Measurements from ENCODE around the gene TNFSF8.

The TNFSF8 gene

DNA sequence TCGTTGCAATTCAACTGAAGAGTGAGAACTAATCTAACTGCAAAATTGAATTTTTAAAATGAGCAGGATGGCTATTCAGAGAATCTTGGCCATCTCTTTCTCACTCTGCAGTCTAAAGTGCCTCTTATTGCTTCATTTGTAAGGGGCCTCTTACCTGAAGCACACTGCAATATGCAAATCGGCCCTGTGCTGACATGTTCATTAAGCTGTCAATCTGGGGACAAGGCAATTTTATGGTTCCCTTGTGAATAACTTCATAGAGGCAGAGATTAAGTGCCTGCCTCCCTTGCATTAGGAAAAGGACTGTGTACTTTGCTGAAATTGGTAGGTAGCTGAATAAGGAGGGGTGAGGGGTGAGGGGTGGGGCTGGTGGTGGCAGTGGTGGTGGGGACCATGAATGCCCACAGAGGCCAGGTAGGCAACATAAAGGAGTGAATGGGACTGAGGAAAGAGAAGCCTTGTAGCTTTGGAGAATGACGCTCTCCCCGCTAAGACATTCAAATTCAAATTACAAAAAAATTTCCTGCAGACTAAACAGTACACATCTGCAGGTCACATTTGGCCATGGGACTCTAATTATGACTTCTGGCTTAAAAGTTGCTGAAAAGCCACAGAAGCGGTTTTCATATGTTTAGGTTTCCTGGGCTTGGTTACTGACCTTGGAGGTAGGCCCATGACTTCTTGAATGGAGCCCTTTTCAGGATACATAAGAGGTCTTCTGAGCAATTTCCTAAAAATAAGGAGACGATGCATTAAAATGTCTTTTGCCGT lies 25.0 kb downstream of the TNFSF8 start:
- no peak for TF ChIP-seq POLR2A (IDR thresholded peaks at IDR 0.05; ENCODE audit: low read depth, low read length)
- DNase-seq (ENCODE audit: insufficient read length, low spot score) (no peak), FAIRE-seq (no peak)

GRCh38 chr9:114902786-114903524 lies 27.4 kb downstream of the TNFSF8 start:
- DNase-seq (ENCODE audit: insufficient read length, low spot score), result no peak
- FAIRE-seq, result no peak
- TF ChIP-seq POLR2A (IDR thresholded peaks at IDR 0.05; ENCODE audit: low read depth, low read length), result no peak

DNA sequence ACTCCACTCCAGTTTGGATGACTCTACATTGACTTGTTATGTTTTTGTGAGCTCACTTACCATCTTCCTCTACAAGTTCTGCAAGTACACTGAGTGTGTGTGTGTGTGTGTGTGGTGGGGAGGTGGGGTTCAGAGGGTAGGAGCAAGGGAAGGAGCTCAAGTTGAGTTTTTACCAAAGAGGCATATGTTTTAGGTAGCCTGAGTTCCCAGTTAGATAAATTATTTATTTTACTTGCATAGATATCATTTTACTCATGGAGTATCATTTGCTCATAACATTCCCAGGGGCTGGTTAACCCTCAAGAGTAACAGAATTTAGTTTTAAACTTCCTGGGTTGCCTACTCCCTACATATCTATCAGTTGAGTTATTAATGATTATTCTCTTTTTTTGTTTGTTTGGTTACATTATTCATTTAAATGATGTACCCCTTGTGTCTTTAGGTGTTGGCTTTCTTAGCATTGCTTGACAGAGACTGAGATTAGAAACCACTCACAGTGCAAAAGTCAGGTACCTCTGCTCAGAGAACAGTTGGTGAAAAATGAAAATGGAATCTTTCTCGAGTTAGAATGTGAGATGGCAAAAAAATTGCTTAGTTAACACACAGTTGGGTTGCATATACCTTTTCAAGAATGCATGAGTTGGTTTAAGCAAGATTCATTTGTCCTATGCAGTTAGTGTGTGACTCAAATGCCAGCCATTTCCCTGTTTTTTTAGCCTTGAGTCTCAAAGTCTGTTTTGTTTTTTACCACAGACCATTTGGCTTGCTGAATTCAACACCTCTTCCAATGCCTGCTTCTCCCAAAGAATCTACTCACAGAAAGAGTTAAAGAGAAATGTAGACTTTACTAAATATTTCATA lies 29.2 kb downstream of the TNFSF8 start:
- FAIRE-seq, result peak; percentile 96
- TF ChIP-seq POLR2A (IDR thresholded peaks at IDR 0.05; ENCODE audit: low read depth, low read length), result no peak
- no peak for DNase-seq (ENCODE audit: insufficient read length, low spot score)

DNA sequence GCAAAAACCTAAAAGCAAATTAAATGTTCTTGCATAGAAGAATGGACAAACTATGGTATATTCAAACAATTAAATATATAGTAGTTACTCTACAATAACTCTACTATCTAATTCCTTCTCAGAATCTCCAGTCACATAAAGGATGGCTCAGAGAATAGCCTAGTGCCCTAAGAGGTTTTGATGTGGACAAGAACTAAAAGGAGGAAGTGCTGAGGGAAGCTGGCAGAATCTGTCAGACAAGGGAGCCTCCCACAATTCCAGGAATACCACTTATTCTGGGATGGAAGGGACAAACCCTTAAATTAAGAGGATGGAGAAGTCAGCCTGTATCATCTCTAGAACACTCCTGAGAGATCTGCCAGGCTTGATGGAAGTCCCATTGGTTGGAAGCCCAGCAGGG lies 30.4 kb downstream of the TNFSF8 start:
- no peak for TF ChIP-seq POLR2A (IDR thresholded peaks at IDR 0.05; ENCODE audit: low read depth, low read length)
- FAIRE-seq (no peak), DNase-seq (ENCODE audit: insufficient read length, low spot score) (no peak)

DNA sequence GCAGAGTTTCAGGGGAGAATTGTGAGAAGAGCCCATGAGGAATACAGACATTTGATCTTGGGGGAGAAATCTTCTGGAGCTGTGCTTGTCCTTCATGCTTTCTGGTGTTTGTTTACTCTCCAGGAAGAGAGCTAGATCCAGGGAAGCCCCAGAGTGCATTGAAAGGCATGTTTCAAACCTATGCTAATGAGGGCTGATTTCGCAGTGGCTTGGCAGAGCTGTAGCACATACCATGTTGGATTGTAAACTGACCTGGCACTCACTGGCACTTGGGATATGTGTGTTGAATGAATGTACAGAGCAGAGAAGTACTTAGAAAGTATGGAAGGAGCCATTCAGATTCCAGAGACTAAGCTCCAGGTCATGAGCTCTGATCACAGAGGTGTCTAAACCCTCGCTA lies 30.9 kb downstream of the TNFSF8 start:
- FAIRE-seq, result no peak
- no peak for DNase-seq (ENCODE audit: insufficient read length, low spot score)
- no peak for TF ChIP-seq POLR2A (IDR thresholded peaks at IDR 0.05; ENCODE audit: low read depth, low read length)

DNA sequence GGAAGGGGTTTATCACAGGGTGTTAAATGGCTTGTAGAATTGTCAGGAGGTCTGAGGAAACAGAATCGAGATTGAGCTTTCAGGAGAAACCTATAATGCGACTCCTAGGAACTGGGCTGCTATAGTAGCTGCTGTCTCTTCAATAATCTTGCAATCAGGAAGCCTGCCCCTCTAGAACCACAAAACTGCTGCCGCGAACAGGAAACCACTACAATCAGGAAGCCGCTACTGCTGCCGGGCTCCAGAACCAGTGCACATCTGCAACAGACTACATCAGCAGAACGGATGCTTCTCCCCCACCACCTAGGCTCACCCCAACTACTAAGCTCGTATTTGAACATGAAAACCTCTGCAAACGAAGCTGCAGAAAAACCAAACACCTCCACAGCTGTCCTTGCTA lies 31.6 kb downstream of the TNFSF8 start:
- DNase-seq (ENCODE audit: insufficient read length, low spot score) (no peak), FAIRE-seq (no peak)
- no peak for TF ChIP-seq POLR2A (IDR thresholded peaks at IDR 0.05; ENCODE audit: low read depth, low read length)

DNA sequence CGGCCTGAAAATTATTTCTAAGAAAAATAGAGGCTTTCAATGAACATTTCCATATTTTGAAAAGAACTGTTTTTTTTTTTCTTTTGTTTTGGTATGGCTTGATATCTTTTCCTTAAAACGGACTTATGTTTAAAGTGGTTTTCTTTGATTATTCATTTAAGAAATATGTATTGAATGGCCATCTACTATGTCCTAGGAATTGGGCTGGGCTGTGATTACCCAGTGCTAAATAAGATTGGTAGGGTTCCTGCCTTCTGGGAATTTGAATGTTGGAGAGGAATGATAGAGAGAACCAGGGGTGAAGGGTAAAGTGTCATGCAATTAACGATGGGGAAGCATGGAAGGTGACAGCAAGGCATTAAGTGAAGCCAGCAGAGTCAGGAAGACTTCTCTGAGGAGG lies 33.2 kb downstream of the TNFSF8 start:
- no peak for TF ChIP-seq POLR2A (IDR thresholded peaks at IDR 0.05; ENCODE audit: low read depth, low read length)
- FAIRE-seq, result no peak
- no peak for DNase-seq (ENCODE audit: insufficient read length, low spot score)

DNA sequence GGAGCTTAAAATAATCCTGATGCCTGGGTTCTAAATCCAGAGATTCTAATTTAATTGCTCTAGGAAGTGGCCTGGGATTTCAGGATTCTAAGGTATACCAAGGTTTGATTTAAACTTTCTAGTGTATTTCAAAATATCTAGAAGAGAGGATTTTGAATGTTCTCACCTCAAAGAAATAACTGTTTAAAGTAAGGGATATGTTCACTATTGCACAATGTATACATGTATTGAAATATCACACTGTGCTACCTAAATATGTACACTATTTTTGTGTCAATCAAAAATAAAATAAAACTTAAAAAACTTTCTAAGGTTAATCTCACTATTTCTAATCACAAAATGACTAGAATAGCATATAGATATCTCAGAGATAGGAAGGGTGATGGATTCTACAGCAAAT lies 34.0 kb downstream of the TNFSF8 start:
- FAIRE-seq (no peak), DNase-seq (ENCODE audit: insufficient read length, low spot score) (no peak)
- TF ChIP-seq POLR2A (IDR thresholded peaks at IDR 0.05; ENCODE audit: low read depth, low read length), result no peak

- no peak for DNase-seq (ENCODE audit: insufficient read length, low spot score)
- TF ChIP-seq POLR2A (IDR thresholded peaks at IDR 0.05; ENCODE audit: low read depth, low read length), result no peak
- FAIRE-seq, result no peak
These were observed 34.8 kb downstream of the TNFSF8 start for GRCh38 chr9:114895521-114895991.

DNA sequence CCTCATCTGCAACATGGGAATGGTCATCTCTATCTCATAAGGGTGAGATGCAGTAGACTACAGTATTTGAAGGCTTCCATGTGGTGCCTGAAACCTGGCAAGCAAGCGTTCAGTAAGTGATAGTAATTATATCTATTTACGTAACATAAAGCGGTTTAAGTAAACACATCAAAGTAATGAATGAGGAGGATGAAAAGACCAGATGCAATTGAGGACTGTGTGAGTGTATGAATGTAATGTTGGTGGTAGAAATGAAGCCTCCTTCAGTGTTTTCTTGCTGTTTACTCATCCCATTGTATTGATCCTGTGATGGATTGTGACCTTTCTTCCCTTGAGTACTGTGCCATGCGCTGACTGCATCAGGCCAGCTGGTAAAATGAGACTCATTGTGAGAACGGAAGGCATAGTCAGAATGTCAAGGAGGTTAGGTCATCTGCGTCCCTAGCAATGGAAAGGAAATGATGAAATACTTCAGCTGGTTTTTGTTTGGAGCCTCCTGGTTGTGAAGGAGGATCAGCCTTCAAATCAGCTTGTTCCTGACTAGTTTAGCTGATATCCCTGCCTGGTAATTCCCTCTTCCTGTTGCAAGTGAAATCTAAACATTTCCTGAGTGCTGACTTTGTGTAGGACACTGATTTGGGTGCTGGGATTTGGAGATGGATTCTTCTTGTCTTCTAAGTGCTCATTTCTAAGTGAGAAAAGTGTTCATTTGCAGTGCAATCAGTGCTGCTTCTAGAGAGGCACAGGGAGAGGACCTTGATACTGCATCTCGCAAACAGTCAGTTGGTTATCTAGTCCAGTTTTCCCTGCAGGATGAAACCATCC lies 35.6 kb downstream of the TNFSF8 start:
- DNase-seq (ENCODE audit: insufficient read length, low spot score), result peak; percentile 83
- peak; percentile 100 for FAIRE-seq
- TF ChIP-seq POLR2A (IDR thresholded peaks at IDR 0.05; ENCODE audit: low read depth, low read length), result no peak

DNA sequence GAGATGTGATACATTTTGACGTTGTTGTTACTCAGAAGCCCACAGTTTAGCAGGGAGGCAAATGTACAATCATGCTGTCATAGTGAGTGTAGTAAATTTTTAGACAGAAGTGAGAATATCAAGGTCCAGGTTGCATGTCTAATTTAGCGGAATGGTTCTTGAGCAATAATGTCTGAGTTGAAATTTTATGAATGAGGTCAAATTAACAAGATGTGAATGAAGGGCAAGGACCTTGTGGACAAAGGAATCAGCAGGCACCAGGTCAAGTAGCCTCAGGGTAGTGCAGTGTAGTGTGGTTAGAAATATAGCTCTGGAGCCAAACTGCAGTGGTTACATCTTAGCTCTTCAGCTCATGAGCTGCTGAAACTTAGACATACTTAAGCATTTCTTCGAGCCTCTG lies 36.2 kb downstream of the TNFSF8 start:
- FAIRE-seq (peak; percentile 65), DNase-seq (ENCODE audit: insufficient read length, low spot score) (no peak)
- no peak for TF ChIP-seq POLR2A (IDR thresholded peaks at IDR 0.05; ENCODE audit: low read depth, low read length)

GRCh38 chr9:114893221-114894010 lies 37.0 kb downstream of the TNFSF8 start:
- DNase-seq (ENCODE audit: insufficient read length, low spot score), result no peak
- no peak for TF ChIP-seq POLR2A (IDR thresholded peaks at IDR 0.05; ENCODE audit: low read depth, low read length)
- peak; percentile 70 for FAIRE-seq

Measured in H54 (cell line).